Ureter (tissue), 1 donor: ENCODE results near the gene MARVELD1. TPM values are rescaled to one million over a fixed set of nuclear protein-coding genes. Genes with fewer than 3 reads are reported as not detected.
"Not testable (repeated sequence)": the region's sequence is repeated elsewhere in the genome, so short reads cannot be mapped to it uniquely, and the experiment has no call there.

Experiments used
- DNase-seq: peaks from one replicate; pipeline ENCODE4 v3.0.0-alpha.2; 2020; ENCODE audit warnings: low spot score
- total RNA-seq: library from RNA; stranded (reverse); gene quantifications from one replicate; pipeline ENCODE4 v1.2.4, GENCODE V29; 2023
- donor health status: DM: yes; HTN: yes; CAD: no.

MARVELD1 gene
- total RNA-seq, 1 donor from 2014 or later = 40.8 TPM

GRCh38 chr10:97690133-97690532 lies 23.4 kb upstream of the MARVELD1 start:
- DNase-seq = no peak

GRCh38 chr10:97698072-97698655 lies 15.4 kb upstream of the MARVELD1 start:
- DNase-seq = not testable (repeated sequence)

- DNase-seq = no peak
Measured at GRCh38 chr10:97701438-97702069, 12.0 kb upstream of the MARVELD1 start.

GRCh38 chr10:97703398-97704067 lies 10.0 kb upstream of the MARVELD1 start:
- DNase-seq = no peak

GRCh38 chr10:97704341-97704740 lies 9.2 kb upstream of the MARVELD1 start:
- DNase-seq = no peak

- no peak for DNase-seq
Measured at GRCh38 chr10:97705006-97705670, 8.4 kb upstream of the MARVELD1 start.

- no peak for DNase-seq
Measured at GRCh38 chr10:97707134-97707861, 6.2 kb upstream of the MARVELD1 start.

GRCh38 chr10:97708167-97708566 lies 5.4 kb upstream of the MARVELD1 start:
- no peak for DNase-seq

- peak; percentile 85 for DNase-seq
Measured at GRCh38 chr10:97708976-97709946, 4.3 kb upstream of the MARVELD1 start.

- DNase-seq = no peak
Measured at GRCh38 chr10:97711640-97712572, 1.6 kb upstream of the MARVELD1 start.

GRCh38 chr10:97713826-97714400 lies 383 bp downstream of the MARVELD1 start:
- peak; percentile 75 for DNase-seq

GRCh38 chr10:97714401-97715258 lies 1.1 kb downstream of the MARVELD1 start:
- peak; percentile 88 for DNase-seq

GRCh38 chr10:97715259-97715874 lies 1.8 kb downstream of the MARVELD1 start:
- DNase-seq = no peak

GRCh38 chr10:97717627-97718026 lies 4.1 kb downstream of the MARVELD1 start:
- DNase-seq = no peak

GRCh38 chr10:97718178-97718577 lies 4.6 kb downstream of the MARVELD1 start:
- no peak for DNase-seq

- DNase-seq = peak; percentile 82
Measured at GRCh38 chr10:97718659-97719142, 5.2 kb downstream of the MARVELD1 start.

- DNase-seq = no peak
Measured at GRCh38 chr10:97719602-97720001, 6.1 kb downstream of the MARVELD1 start.
